Fibroblast of the conjunctiva (primary cell): ENCODE measurements around the gene SAFB.

Experiments used
- DNase-seq: peaks from one replicate; pipeline ENCODE4 v3.0.0-alpha.2; 2010; ENCODE audit warnings: low read depth

SAFB gene

GRCh38 chr19:5622465-5623396 is at the start of gene SAFB, which contains the start of gene SAFB2:
Gene SAFB, plus strand, starts transcription at chr19:5623083. Its CDS starts 123 bp downstream, at chr19:5623206.
Gene SAFB2, minus strand, starts transcription at chr19:5622776. Its CDS starts 61 bp downstream, at chr19:5622715.
- DNase-seq: peak; percentile 100

GRCh38 chr19:5575590-5575989 is 47.3 kb upstream of the SAFB start:
- no peak for DNase-seq

- DNase-seq: peak; percentile 17
Observed at GRCh38 chr19:5578097-5578846, 44.6 kb upstream of the SAFB start.

- DNase-seq: no peak
Observed at GRCh38 chr19:5579286-5579685, 43.6 kb upstream of the SAFB start.

- no peak for DNase-seq
Observed at GRCh38 chr19:5579697-5580096, 43.2 kb upstream of the SAFB start.

- no peak for DNase-seq
Observed at GRCh38 chr19:5580161-5580571, 42.7 kb upstream of the SAFB start.

- no peak for DNase-seq
Observed at GRCh38 chr19:5585461-5586299, 37.2 kb upstream of the SAFB start.

- DNase-seq: no peak
Observed at GRCh38 chr19:5586300-5587070, 36.4 kb upstream of the SAFB start.

- no peak for DNase-seq
Observed at GRCh38 chr19:5587071-5587455, 35.8 kb upstream of the SAFB start.

- no peak for DNase-seq
Observed at GRCh38 chr19:5587661-5588060, 35.2 kb upstream of the SAFB start.

- no peak for DNase-seq
Observed at GRCh38 chr19:5588441-5588840, 34.4 kb upstream of the SAFB start.

GRCh38 chr19:5588906-5589676 is 33.8 kb upstream of the SAFB start:
- no peak for DNase-seq

- no peak for DNase-seq
Observed at GRCh38 chr19:5590151-5590864, 32.6 kb upstream of the SAFB start.

GRCh38 chr19:5590865-5591154 is 32.1 kb upstream of the SAFB start:
- DNase-seq: no peak

GRCh38 chr19:5591476-5591875 is 31.4 kb upstream of the SAFB start:
- no peak for DNase-seq

GRCh38 chr19:5592531-5593342 is 30.1 kb upstream of the SAFB start:
- DNase-seq: no peak

GRCh38 chr19:5593343-5594255 is 29.3 kb upstream of the SAFB start:
- no peak for DNase-seq

GRCh38 chr19:5594521-5594950 is 28.3 kb upstream of the SAFB start:
- no peak for DNase-seq
